GM18907 (cell line): Measurements from ENCODE around the gene KIAA1671.
"Not testable (repeated sequence)": the region's sequence is repeated elsewhere in the genome, so short reads cannot be mapped to it uniquely, and the experiment has no call there.

ENCODE experiments used
- ATAC-seq: cut with Tn5 transposase; IDR thresholded peaks from one replicate; pipeline ENCODE4 v1.9.1; 2021; ENCODE audit warnings: mild to moderate bottlenecking, moderate library complexity; ENCODE audit not compliant: unreplicated experiment

KIAA1671 gene

GRCh38 chr22:25183949-25184619 lies 231.6 kb downstream of the KIAA1671 start:
- no peak for ATAC-seq

- no peak for ATAC-seq
Observed at GRCh38 chr22:25186140-25186539, 233.6 kb downstream of the KIAA1671 start.

GRCh38 chr22:25187469-25187868 lies 235.0 kb downstream of the KIAA1671 start:
- no peak for ATAC-seq

GRCh38 chr22:25192406-25192805 lies 239.9 kb downstream of the KIAA1671 start:
- no peak for ATAC-seq

GRCh38 chr22:25193130-25193529 lies 240.6 kb downstream of the KIAA1671 start:
- ATAC-seq = no peak

- ATAC-seq = no peak
Observed at GRCh38 chr22:25193548-25193947, 241.0 kb downstream of the KIAA1671 start.

GRCh38 chr22:25196326-25196725 lies 243.8 kb downstream of the KIAA1671 start:
- no peak for ATAC-seq

- no peak for ATAC-seq
Observed at GRCh38 chr22:25197340-25197739, 244.8 kb downstream of the KIAA1671 start.

GRCh38 chr22:25199731-25200520 lies 247.4 kb downstream of the KIAA1671 start, which contains the start of gene CRYBB3:
CRYBB3 (plus strand) TSS chr22:25199858; CDS start chr22:25201397, 1,539 bp downstream.
- ATAC-seq = no peak

GRCh38 chr22:25200967-25201366 lies 248.5 kb downstream of the KIAA1671 start:
- ATAC-seq = no peak

GRCh38 chr22:25201557-25202273 lies 249.2 kb downstream of the KIAA1671 start:
- no peak for ATAC-seq

- ATAC-seq = no peak
Observed at GRCh38 chr22:25202290-25202921, 249.9 kb downstream of the KIAA1671 start.

GRCh38 chr22:25203082-25203481 lies 250.6 kb downstream of the KIAA1671 start:
- no peak for ATAC-seq

GRCh38 chr22:25204547-25204946 lies 252.0 kb downstream of the KIAA1671 start:
- ATAC-seq = not testable (repeated sequence)

GRCh38 chr22:25205847-25206246 lies 253.3 kb downstream of the KIAA1671 start:
- no peak for ATAC-seq

- ATAC-seq = no peak
Observed at GRCh38 chr22:25206998-25207397, 254.5 kb downstream of the KIAA1671 start.

- ATAC-seq = no peak
Observed at GRCh38 chr22:25207553-25208157, 255.1 kb downstream of the KIAA1671 start.

- ATAC-seq = no peak
Observed at GRCh38 chr22:25208328-25208727, 255.8 kb downstream of the KIAA1671 start.

- no peak for ATAC-seq
Observed at GRCh38 chr22:25208743-25209505, 256.4 kb downstream of the KIAA1671 start.

- no peak for ATAC-seq
Observed at GRCh38 chr22:25210793-25211192, 258.3 kb downstream of the KIAA1671 start.
